Adrenal gland (tissue), 5 donors: Measurements from ENCODE around the gene BBS9.

ENCODE experiments used
- POLR2A ChIP-seq, 2 donors: fragments of 450-650 bp; IDR thresholded peaks; one replicate each; pipeline ENCODE4 v1.6.1; 2017; ENCODE audit warnings: antibody characterized with exemption in 2 of 2, mild to moderate bottlenecking in 2 of 2, moderate library complexity in 1 of 2
- TF ChIP-seq, protein P1 (sequence below), 6 experiments: fragments of 450-650 bp in 4 of 6; fragments of 200-600 bp in 2 of 6; sonication (generic) in 1 of 6; IDR thresholded peaks; 1 replicate in 5 of 6; 2 replicates in 1 of 6; pipeline versions ENCODE4 v1.5.1 to v1.8.0; 2016 to 2021; ENCODE audit warnings: antibody characterized with exemption in 6 of 6, mild to moderate bottlenecking in 2 of 6, moderate library complexity in 1 of 6
- donor health status: DM: no; HTN: no; CAD: no.

DNA sequence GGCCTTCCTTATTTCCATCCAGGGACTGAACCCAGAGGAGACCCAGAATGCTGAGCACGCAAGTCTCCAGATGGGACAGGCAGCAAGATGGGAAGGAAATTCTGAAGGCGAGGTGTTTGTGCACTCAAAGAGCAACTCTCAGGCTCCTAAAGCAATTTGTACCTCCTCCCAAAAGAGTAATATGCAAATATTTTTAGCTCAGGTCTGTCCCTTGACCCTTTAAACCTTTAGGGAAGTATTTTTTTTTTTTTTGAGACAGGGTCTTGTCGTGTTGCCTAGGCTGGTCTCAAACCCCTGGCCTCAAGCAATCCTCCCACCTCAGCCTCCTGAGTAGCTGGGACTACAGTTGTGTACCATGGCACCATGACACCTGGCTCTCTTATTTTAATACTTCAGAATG lies 28.6 kb upstream of the BBS9 start:
- TF ChIP-seq, protein P1, sequence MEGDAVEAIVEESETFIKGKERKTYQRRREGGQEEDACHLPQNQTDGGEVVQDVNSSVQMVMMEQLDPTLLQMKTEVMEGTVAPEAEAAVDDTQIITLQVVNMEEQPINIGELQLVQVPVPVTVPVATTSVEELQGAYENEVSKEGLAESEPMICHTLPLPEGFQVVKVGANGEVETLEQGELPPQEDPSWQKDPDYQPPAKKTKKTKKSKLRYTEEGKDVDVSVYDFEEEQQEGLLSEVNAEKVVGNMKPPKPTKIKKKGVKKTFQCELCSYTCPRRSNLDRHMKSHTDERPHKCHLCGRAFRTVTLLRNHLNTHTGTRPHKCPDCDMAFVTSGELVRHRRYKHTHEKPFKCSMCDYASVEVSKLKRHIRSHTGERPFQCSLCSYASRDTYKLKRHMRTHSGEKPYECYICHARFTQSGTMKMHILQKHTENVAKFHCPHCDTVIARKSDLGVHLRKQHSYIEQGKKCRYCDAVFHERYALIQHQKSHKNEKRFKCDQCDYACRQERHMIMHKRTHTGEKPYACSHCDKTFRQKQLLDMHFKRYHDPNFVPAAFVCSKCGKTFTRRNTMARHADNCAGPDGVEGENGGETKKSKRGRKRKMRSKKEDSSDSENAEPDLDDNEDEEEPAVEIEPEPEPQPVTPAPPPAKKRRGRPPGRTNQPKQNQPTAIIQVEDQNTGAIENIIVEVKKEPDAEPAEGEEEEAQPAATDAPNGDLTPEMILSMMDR (IDR thresholded peaks at IDR 0.05), result no peak
- TF ChIP-seq POLR2A (IDR thresholded peaks at IDR 0.05), result no peak
